H9 (cell line): ENCODE data around the gene MAPK8. TPM values are rescaled to one million over a fixed set of nuclear protein-coding genes. Genes with fewer than 3 reads are reported as not detected.

Experiments used
- DNase-seq: peaks from one replicate; pipeline ENCODE4 v3.0.0-alpha.2; 2017
- H2AFZ ChIP-seq: one replicate; pipeline ENCODE4 v1.6.1; 2013; ENCODE audit warnings: mild to moderate bottlenecking, low read length, control low read depth, moderate library complexity
- H2AK5ac ChIP-seq: 2 replicates; pipeline ENCODE4 v1.6.1; 2013; ENCODE audit warnings: low read length, control low read depth, mixed read lengths; ENCODE audit not compliant: insufficient read length
- H2BK120ac ChIP-seq: one replicate; pipeline ENCODE4 v1.6.1; 2013; ENCODE audit warnings: low read depth, mild to moderate bottlenecking, low read length, control low read depth, inconsistent platforms; ENCODE audit not compliant: poor library complexity, severe bottlenecking
- H2BK12ac ChIP-seq: 2 replicates; pipeline ENCODE4 v1.6.1; 2013; ENCODE audit warnings: low read length, control low read depth, mixed read lengths, low read depth; ENCODE audit not compliant: insufficient read length
- H2BK15ac ChIP-seq: 2 replicates; pipeline ENCODE4 v1.6.1; 2013; ENCODE audit warnings: low read depth, low read length, control low read depth
- H2BK20ac ChIP-seq: one replicate; pipeline ENCODE4 v1.6.1; 2013; ENCODE audit warnings: low read depth, mild to moderate bottlenecking, low read length, control low read depth, inconsistent platforms; ENCODE audit not compliant: poor library complexity, severe bottlenecking
- H2BK5ac ChIP-seq: 2 replicates; pipeline ENCODE4 v1.6.1; 2013; ENCODE audit warnings: low read length, control low read depth, mixed read lengths; ENCODE audit not compliant: insufficient read length
- H3K14ac ChIP-seq: 2 replicates; pipeline ENCODE4 v1.6.1; 2013; ENCODE audit warnings: low read length, control low read depth; ENCODE audit not compliant: insufficient read depth
- H3K18ac ChIP-seq: 2 replicates; pipeline ENCODE4 v1.6.1; 2013; ENCODE audit warnings: low read depth, mild to moderate bottlenecking, mixed read lengths, low read length, control low read depth; ENCODE audit not compliant: insufficient read length
- H3K23ac ChIP-seq: 2 replicates; pipeline ENCODE4 v1.6.1; 2013; ENCODE audit warnings: low read length, control low read depth, mixed read lengths, low read depth; ENCODE audit not compliant: insufficient read length
- H3K23me2 ChIP-seq: 2 replicates; pipeline ENCODE4 v1.6.1; 2013; ENCODE audit warnings: low read depth, mild to moderate bottlenecking, mixed read lengths, low read length, control low read depth; ENCODE audit not compliant: insufficient read length, poor library complexity, severe bottlenecking
- H3K27ac ChIP-seq: 2 replicates; pipeline ENCODE4 v1.5.1; 2013; ENCODE audit warnings: low read length, control low read depth, mixed read lengths, low read depth; ENCODE audit not compliant: insufficient read length
- H3K27me3 ChIP-seq: 2 replicates; pipeline ENCODE4 v1.6.1; 2013; ENCODE audit warnings: low read length, control low read depth, inconsistent platforms; ENCODE audit not compliant: insufficient read depth
- H3K4ac ChIP-seq: 2 replicates; pipeline ENCODE4 v1.6.1; 2013; ENCODE audit warnings: low read depth, mild to moderate bottlenecking, control low read depth, inconsistent platforms, low read length, moderate library complexity
- H3K4me1 ChIP-seq: 2 replicates; pipeline ENCODE4 v1.6.1; 2013; ENCODE audit warnings: low read length, control low read depth, inconsistent platforms; ENCODE audit not compliant: insufficient read depth
- H3K4me2 ChIP-seq: 2 replicates; pipeline ENCODE4 v1.6.1; 2013; ENCODE audit warnings: low read length, control low read depth, mixed read lengths; ENCODE audit not compliant: insufficient read length, insufficient read depth
- H3K56ac ChIP-seq: 2 replicates; pipeline ENCODE4 v1.6.1; 2013; ENCODE audit warnings: low read depth, mild to moderate bottlenecking, mixed read lengths, low read length, control low read depth; ENCODE audit not compliant: insufficient read length
- H3K79me1 ChIP-seq: 2 replicates; pipeline ENCODE4 v1.6.1; 2013; ENCODE audit warnings: low read depth, mild to moderate bottlenecking, moderate library complexity, low read length, control low read depth, inconsistent platforms; ENCODE audit not compliant: insufficient read depth, poor library complexity, severe bottlenecking
- H3K79me2 ChIP-seq: 2 replicates; pipeline ENCODE4 v1.6.1; 2013; ENCODE audit warnings: low read length, control low read depth, inconsistent platforms; ENCODE audit not compliant: insufficient read depth
- H3K9ac ChIP-seq: 2 replicates; pipeline ENCODE4 v1.6.1; 2013; ENCODE audit warnings: low read length, control low read depth, mixed read lengths; ENCODE audit not compliant: insufficient read length; ENCODE audit errors: extremely low read depth
- H3K9me3 ChIP-seq: one replicate; pipeline ENCODE4 v1.6.1; 2013; ENCODE audit warnings: low read depth, low read length, inconsistent platforms; ENCODE audit not compliant: control insufficient read depth
- H3T11ph ChIP-seq: one replicate; pipeline ENCODE4 v1.6.1; 2013; ENCODE audit warnings: mild to moderate bottlenecking, low read length, control low read depth, inconsistent platforms
- H4K20me1 ChIP-seq: one replicate; pipeline ENCODE4 v1.6.1; 2013; ENCODE audit not compliant: control insufficient read depth, insufficient read length, insufficient read depth
- H4K5ac ChIP-seq: 2 replicates; pipeline ENCODE4 v1.6.1; 2013; ENCODE audit warnings: low read depth, mild to moderate bottlenecking, mixed read lengths, low read length, control low read depth; ENCODE audit not compliant: insufficient read length
- H4K8ac ChIP-seq: replicated peaks from 2 replicates; pipeline ENCODE4 v1.6.1; 2013; ENCODE audit warnings: low read length, control low read depth, mixed read lengths, low read depth; ENCODE audit not compliant: insufficient read length
- H4K91ac ChIP-seq: 2 replicates; pipeline ENCODE4 v1.6.1; 2013; ENCODE audit warnings: low read depth, mild to moderate bottlenecking, moderate library complexity, mixed read lengths, low read length, control low read depth; ENCODE audit not compliant: insufficient read length
- H3K27ac Mint-ChIP-seq, 3 experiments: 2 replicates in 2 of 3; 3 replicates in 1 of 3; pipeline ENCODE4 v1.8.0; 2020 to 2021; ENCODE audit warnings: mixed read lengths in 3 of 3, mild to moderate bottlenecking in 1 of 3, moderate library complexity in 1 of 3
- H3K27me3 Mint-ChIP-seq: 2 replicates; pipeline ENCODE4 v1.8.0; 2021; ENCODE audit warnings: low read depth, mild to moderate bottlenecking, moderate library complexity, mixed read lengths
- H3K36me3 Mint-ChIP-seq, 3 experiments: 2 replicates in 2 of 3; 3 replicates in 1 of 3; pipeline ENCODE4 v1.8.0; 2020 to 2021; ENCODE audit warnings: low read depth in 3 of 3, mixed read lengths in 3 of 3; ENCODE audit not compliant: insufficient read depth in 1 of 3
- H3K4me1 Mint-ChIP-seq, 2 experiments: 2 replicates each; pipeline ENCODE4 v1.8.0; 2020; ENCODE audit warnings: mixed read lengths in 2 of 2
- H3K4me3 Mint-ChIP-seq, 2 experiments: 2 replicates in 1 of 2; 3 replicates in 1 of 2; pipeline ENCODE4 v1.8.0; 2020 to 2021; ENCODE audit warnings: mild to moderate bottlenecking in 2 of 2, mixed read lengths in 2 of 2, moderate library complexity in 1 of 2
- H3K9me3 Mint-ChIP-seq, 2 experiments: 2 replicates in 1 of 2; 3 replicates in 1 of 2; pipeline ENCODE4 v1.8.0; 2020; ENCODE audit warnings: mild to moderate bottlenecking in 2 of 2, mixed read lengths in 2 of 2, moderate library complexity in 1 of 2
- WGBS: extraction: QIAGEN DNeasy Blood & Tissue Kit; methylation state at CpG from one replicate; pipeline ENCODE4 v1.1.7; 2013; ENCODE audit warnings: missing lambda C conversion rate, low lambda C conversion rate, mixed read lengths; ENCODE audit not compliant: insufficient read length; ENCODE audit errors: extremely low coverage; 5-methylcytosine and 5-hydroxymethylcytosine counted together
- total RNA-seq: library from RNA; stranded (reverse); gene quantifications from 2 replicates; pipeline ENCODE4 v1.2.1, GENCODE V29; 2021
- TF ChIP-seq, protein P1 (sequence below): fragments of 200-600 bp; sonication (generic); conservative IDR thresholded peaks from 3 replicates; pipeline ENCODE4 v1.8.0; 2021; ENCODE audit warnings: antibody characterized with exemption, mild to moderate bottlenecking

Gene MAPK8
- total RNA-seq, 1 experiment from 2014 or later, result 52.0 TPM

DNA sequence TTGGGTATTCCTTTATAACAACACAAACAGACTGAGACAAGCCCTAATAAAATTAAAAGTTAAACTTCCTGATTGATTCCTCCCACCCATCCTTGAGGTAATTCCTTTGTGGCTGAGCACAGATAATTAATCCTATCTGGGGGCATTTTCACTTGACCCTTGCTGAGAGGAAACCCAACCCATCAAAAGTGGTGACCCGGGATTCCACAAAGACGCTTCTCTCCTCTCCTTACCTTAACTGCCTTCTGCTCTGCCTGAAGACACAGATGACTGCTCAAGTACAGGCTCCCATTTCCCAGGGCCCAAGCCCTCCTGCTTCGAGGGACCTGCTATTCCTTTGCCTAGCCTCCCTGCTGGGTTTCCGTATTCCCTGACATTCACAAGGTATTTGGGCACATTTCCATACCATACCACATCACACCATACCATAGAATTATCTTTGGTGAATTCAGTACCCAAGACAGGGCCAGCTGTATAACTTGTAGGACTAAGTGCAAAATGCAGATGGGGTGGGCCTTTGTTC, 9.8 kb upstream of the MAPK8 start:
- no peak overlapping the region for H4K5ac ChIP-seq
- no peaks in the 10 kb centered on the region for H3K23me2 ChIP-seq
- no peak overlapping the region for H3K4me2 ChIP-seq
- H3K56ac ChIP-seq, result no peak overlapping the region
- H3K79me1 ChIP-seq, result no peaks in the 10 kb centered on the region
- H2BK15ac ChIP-seq, result no peak overlapping the region
- no peak overlapping the region for H2AK5ac ChIP-seq
- H4K91ac ChIP-seq, result no peak overlapping the region
- TF ChIP-seq, protein P1, sequence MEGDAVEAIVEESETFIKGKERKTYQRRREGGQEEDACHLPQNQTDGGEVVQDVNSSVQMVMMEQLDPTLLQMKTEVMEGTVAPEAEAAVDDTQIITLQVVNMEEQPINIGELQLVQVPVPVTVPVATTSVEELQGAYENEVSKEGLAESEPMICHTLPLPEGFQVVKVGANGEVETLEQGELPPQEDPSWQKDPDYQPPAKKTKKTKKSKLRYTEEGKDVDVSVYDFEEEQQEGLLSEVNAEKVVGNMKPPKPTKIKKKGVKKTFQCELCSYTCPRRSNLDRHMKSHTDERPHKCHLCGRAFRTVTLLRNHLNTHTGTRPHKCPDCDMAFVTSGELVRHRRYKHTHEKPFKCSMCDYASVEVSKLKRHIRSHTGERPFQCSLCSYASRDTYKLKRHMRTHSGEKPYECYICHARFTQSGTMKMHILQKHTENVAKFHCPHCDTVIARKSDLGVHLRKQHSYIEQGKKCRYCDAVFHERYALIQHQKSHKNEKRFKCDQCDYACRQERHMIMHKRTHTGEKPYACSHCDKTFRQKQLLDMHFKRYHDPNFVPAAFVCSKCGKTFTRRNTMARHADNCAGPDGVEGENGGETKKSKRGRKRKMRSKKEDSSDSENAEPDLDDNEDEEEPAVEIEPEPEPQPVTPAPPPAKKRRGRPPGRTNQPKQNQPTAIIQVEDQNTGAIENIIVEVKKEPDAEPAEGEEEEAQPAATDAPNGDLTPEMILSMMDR, result no peak
- H3K14ac ChIP-seq, result no peak overlapping the region
- no peak overlapping the region for H3T11ph ChIP-seq
- no peak overlapping the region for H3K9ac ChIP-seq
- H2AFZ ChIP-seq, result no peak overlapping the region
- WGBS, result no CpG with 5 or more reads among the region's 4 CpGs
- H3K27me3 Mint-ChIP-seq, result no peaks in the 10 kb centered on the region; the same call in none of the 2 replicates
- peaks cover 6 to 15% of the 10 kb centered on the region in 2 experiments for H3K4me1 Mint-ChIP-seq
- H3K79me2 ChIP-seq, result no peaks in the 10 kb centered on the region
- H3K4ac ChIP-seq, result no peak overlapping the region
- no peaks in the 10 kb centered on the region for H3K27me3 ChIP-seq
- no peaks in the 10 kb centered on the region for H3K9me3 ChIP-seq
- H3K36me3 Mint-ChIP-seq, result no peaks in the 10 kb centered on the region
- H3K27ac ChIP-seq, result no peak overlapping the region
- H4K8ac ChIP-seq, result no peak overlapping the region
- peak overlapping the region in 1 of 3 experiments; percentile 76; a peak in 1 of 7 replicates for H3K27ac Mint-ChIP-seq
- no peaks in the 10 kb centered on the region for H3K4me1 ChIP-seq
- H4K20me1 ChIP-seq, result no peaks in the 10 kb centered on the region
- H3K4me3 Mint-ChIP-seq, result no peak overlapping the region
- H2BK5ac ChIP-seq, result no peak overlapping the region
- DNase-seq, result no peak
- H3K23ac ChIP-seq, result no peak overlapping the region
- H2BK120ac ChIP-seq, result no peak overlapping the region
- H2BK20ac ChIP-seq, result no peak overlapping the region
- no peak overlapping the region for H3K18ac ChIP-seq
- H2BK12ac ChIP-seq, result no peak overlapping the region
- peaks cover 0 to 2% of the 10 kb centered on the region in 2 experiments; a peak in 1 of 5 replicates for H3K9me3 Mint-ChIP-seq
